EH (cell line): ENCODE results near the gene ZNF48.
A peak's percentile ranks its signal among the peaks of the same experiment; 100 is the strongest.

Source experiments
- DNase-seq: peaks from one replicate; pipeline ENCODE4 v3.0.0-alpha.2; 2015; ENCODE audit warnings: low read depth

Gene ZNF48

DNA sequence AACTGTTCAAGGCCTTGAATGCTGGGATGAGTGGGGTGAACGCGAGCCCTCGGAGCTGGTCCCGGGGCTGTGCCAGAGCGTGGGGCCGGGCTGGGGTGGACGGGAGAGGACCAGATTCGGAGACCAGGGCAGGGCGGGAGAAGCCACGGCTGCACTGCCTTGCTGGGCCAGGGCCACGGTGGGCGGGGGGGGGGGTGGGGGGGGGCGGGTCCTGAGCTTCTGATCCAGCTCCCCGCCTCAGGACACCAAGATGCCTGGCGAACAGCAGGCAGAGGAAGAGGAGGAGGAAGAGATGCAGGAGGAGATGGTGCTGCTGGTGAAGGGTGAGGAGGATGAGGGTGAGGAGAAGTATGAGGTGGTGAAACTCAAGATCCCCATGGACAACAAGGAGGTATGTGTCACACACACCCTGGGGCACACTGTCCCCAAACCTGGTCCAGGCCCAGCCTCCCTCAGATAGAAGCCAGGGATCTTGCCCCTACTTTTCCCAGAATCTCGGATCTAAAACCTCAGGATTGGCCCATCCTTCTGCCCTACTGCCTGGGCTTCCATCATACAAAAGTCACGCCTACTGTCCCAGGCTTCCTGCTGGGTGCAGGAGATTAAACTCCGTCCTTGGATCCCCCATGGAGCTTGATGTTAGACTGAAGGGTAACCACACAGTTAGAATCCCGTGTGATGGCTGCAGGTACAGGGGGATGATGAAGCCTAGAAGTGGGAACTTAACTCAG is 12.7 kb downstream of the ZNF48 start:
- peak; percentile 34 for DNase-seq

- peak; percentile 85 for DNase-seq
Observed at GRCh38 chr16:30409125-30410060, 14.2 kb downstream of the ZNF48 start.

DNA sequence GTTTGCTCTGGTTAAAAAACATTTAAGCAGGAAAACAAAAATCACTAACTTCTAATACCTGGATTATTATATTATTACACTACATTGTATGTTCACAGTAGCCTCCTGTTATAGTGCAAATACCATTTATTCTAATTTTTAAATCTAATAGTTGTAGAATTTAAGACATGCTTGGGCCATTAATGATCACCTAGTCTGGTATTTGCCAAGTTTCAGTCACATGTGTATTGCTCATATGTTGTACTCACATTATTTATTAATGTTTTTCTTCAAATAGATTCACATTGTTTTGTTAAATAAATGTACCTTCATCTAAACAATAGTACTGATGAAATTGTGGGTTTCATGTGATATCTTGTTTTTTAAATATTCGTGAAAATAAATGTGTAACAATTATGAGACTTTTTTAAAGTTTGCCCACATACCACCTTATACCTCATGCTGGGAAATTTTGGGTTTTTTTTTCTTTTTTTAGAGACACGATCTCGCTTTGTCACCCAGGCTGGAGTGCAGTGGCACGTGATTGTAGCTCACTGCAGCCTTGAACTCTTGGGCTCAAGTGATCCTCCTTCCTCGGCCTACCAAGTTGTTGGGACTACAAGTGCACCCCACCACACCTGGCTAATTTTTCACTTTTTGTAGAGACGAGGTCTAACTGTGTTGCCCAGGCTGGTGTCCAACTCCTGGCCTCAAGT is 18.0 kb downstream of the ZNF48 start:
- no peak for DNase-seq

GRCh38 chr16:30414159-30414558 is 18.9 kb downstream of the ZNF48 start:
- DNase-seq: no peak

GRCh38 chr16:30416047-30416603 is 20.9 kb downstream of the ZNF48 start:
- no peak for DNase-seq

GRCh38 chr16:30416624-30417528 is 21.7 kb downstream of the ZNF48 start:
- no peak for DNase-seq

DNA sequence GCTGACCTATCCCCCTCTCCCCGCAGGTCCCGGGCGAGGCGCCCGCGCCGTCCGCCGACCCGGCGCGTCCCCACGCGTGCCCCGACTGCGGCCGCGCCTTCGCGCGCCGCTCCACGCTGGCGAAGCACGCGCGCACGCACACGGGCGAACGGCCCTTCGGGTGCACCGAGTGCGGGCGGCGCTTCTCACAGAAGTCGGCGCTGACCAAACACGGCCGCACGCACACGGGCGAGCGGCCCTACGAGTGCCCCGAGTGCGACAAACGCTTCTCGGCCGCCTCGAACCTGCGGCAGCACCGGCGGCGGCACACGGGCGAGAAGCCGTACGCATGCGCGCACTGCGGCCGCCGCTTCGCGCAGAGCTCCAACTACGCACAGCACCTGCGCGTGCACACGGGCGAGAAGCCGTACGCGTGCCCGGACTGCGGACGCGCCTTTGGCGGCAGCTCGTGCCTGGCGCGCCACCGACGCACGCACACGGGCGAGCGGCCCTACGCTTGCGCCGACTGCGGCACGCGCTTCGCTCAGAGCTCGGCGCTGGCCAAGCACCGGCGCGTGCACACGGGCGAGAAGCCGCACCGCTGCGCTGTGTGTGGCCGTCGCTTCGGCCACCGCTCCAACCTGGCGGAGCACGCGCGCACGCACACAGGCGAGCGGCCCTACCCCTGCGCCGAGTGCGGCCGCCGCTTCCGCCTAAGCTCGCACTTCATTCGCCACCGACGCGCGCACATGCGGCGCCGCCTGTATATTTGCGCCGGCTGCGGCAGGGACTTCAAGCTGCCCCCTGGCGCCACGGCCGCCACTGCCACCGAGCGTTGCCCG is 22.5 kb downstream of the ZNF48 start:
- peak; percentile 89 for DNase-seq

DNA sequence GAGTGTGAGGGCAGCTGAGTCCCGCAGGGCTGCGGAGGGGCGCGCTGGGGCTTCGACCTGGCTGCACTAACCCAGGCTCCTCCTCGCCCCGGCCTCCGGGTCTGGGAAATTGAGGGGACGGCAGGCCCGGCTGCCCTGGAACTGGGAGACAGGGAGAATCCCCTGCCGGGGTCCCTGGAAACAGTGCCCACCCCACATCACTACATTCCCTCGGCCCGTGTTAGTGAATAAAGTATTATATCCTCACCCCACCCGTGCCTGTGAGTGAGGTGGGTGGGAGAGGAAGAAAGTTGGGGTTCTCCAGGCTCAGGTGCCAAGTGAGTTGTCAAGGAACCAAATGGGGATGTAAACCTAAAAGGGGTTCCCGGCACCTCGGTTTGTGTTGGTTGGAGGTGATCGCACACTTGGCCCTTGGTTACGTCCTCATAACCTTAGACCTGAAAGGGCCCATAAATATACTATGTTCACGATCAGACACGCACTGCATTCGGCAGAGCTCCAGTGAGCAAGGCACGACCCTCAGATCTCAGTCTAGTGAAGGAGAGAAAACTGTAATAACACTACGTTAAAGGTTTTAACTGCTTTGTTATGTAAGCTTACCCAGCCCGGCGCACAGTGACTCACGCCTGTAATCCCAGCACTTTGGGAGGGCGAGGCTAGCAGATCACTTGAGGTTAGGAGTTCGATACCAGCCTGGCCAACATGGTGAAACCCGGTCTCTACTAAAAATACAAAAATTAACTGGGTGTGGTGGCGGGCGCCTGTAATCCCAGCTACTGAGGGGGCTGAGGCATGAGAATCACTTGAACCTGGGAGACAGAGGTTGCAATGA is 23.3 kb downstream of the ZNF48 start:
- DNase-seq: no peak

- DNase-seq: no peak
Observed at GRCh38 chr16:30421010-30421409, 25.8 kb downstream of the ZNF48 start.

- no peak for DNase-seq
Observed at GRCh38 chr16:30428055-30428454, 32.8 kb downstream of the ZNF48 start.

DNA sequence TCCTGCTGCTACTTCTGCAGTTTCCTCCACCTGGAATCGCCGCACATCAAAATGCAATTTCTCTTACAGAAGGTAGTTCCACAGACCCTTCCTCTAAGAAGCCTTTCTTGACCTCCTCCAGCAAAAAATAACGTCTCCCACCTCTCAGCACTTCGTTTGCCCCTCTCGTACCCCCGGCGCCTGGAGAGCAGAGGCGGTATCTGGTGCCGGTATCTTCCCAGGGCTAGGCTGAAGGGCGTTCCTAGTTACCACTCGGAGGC is 34.1 kb downstream of the ZNF48 start:
- DNase-seq: no peak

DNA sequence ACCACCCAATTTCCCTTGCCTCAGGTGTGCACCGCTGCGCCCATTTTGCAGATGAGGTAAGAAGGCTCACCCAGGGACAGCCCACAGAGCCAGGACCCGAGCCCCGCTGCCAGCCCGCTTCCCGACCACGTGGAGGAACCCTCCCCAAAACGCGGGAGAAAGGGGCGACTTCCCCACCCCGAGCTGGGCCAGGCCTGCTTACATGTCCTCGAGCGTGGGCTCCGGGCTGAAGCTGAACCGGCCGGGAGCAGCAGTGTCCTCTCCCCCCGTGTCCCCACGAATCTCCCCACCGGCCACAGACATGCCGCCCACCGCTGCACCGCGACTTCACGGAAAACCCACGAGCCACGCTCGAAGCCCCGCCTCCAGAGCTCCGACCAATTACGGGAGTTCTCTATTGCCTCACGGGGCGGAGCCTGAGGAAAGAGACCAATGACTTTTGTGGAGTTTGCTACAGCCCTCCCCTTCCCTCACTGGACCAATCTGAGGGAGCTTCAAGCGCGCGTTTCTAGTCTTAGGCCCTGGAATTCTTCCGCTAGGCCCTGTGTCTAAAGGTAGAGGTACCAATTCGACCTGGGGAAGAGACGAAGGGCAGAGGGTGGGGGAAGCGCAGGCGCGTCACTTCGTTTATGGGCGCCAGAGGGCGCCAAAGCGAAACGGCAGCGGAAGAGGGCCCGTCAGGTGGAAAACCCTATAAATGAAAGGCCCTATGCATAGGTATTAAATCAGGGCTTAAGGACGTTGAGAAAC is 34.6 kb downstream of the ZNF48 start, which contains the start of gene DCTPP1:
Gene DCTPP1 (minus strand): TSS at position 353 of the 750 bp plus-strand sequence. CDS start 50 bp downstream, at position 303.
- peak; percentile 99 for DNase-seq

- DNase-seq: no peak
Observed at GRCh38 chr16:30430428-30430970, 35.3 kb downstream of the ZNF48 start.

DNA sequence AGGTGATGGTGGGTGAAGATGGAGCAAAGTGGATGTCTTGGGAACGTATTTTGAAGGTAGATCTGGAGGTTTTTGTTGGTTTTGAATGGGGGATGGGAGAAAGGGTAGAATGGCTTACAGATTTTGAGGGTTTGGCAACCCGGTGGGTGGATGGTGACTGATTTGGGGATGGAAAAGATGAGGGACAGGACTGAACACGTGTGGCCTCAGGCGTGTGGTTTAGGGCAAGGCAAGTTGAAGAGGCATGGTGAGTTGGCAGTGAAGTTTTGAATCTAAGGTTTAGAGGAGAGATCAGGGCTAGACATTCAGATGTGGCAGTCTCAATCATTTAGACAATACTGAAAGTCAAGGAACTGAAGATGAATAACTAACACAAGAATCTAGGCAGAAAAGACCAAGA is 39.6 kb downstream of the ZNF48 start:
- no peak for DNase-seq

DNA sequence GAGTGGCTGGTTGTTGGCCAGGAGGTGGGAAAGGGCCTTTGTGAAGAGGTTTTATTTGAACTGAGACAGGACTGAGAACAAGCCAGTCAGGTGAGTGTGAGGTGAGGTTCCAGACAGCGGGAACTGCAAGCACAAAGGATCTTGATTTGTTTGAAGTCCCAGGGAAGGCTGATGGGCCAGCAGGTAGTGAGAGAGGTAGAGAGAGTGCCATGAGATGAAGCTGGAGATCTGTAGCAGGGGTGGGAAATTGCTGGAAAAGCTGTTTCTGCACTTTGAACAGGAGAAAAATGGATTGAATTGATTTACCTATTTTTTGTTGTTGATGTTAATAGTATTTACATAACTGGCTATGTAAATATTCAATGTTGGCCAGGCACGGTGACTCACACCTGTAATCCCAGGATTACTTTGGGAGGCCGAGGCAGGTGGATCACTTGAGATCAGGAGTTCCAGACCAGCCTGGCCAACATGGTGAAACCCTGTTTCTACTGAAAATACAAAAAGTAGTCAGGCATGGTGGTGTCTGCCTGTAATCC is 42.4 kb downstream of the ZNF48 start:
- no peak for DNase-seq

- no peak for DNase-seq
Observed at GRCh38 chr16:30438835-30439234, 43.6 kb downstream of the ZNF48 start.

- DNase-seq: no peak
Observed at GRCh38 chr16:30439720-30440348, 44.6 kb downstream of the ZNF48 start.

DNA sequence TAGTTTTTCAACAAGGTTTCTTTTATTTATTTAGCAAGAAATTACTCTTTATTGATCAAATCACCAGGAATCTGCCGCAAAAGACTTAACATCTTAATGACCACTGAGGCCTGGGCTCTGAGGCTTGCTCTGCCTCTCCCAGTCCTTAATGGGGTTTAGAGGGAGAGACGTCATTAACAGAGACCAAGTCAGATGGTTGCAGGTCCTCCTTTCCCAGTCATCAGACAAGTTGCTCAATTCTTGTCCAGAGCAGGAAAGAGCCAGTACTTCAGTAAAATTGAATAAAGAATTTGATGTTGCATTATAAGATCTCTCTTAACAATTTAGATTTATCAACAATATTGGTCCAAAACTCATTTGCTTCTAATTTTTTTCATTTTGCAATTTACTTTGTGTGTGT is 48.4 kb downstream of the ZNF48 start:
- DNase-seq: no peak
